Measurements from ENCODE around the gene PTPRM.

PTPRM gene

DNA sequence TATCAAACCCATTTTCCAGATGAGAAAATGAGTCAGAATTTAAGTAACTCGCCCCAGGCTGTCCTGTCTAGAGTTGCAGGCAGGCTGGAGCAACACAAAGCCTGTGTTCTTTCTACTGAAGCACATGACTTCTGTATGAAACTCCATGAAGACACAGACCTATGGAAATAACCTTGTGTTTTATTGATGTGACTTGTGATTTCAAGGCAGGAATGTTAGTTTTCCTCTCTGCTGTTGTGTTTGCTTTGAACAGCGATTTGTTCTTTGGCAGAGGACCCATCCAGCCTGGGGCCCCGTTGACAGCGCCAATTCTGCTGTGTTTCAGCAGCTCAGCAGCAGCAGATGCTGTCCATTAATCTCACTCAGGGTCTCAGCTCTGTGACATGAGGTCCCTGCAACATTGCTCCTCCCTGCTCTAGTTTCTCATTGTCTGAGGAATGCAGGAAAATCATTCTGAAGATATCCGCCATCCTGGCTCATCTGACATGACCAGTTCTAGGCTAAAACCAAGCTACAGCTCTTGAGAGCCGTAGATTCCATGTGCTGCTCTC is 697.8 kb downstream of the PTPRM start:
- no peak for DNase-seq

DNA sequence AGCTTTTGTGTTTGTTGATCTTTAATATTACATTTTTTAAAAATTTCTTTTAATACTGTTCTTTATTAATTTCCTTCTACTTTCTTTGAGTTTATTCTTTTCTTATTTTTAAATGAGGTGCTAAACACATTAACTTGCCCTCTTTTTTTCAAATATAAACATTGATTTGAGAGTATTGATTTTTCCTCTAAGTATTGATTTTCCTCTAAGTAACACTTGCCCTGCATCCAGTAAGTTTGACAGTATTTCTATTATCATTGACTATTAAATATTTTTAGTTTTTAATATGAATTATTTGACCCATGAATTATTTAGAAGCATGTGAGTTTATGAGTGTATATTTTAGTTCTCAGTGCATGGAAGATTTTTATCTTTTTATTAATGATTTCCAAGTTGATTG is 705.1 kb downstream of the PTPRM start:
- no peak for DNase-seq

DNA sequence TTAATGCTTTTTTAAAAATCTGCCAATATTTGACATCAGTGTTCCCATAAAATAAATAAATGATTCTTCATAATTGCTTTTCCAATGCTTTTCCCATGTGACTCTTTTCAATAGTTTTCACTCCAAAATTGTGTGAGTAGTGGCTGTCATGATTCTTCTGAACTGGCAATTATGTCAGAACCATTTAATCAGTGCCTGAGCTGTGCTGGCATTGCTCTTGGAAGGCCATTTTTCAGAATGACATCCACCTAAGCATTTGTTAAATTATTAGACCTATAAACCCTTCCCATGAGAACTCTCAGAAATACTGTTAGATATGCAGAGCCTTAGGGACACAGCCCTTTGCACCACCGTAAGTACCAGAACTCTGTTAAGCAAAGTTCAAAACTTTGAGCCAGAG is 707.3 kb downstream of the PTPRM start:
- DNase-seq = no peak

DNA sequence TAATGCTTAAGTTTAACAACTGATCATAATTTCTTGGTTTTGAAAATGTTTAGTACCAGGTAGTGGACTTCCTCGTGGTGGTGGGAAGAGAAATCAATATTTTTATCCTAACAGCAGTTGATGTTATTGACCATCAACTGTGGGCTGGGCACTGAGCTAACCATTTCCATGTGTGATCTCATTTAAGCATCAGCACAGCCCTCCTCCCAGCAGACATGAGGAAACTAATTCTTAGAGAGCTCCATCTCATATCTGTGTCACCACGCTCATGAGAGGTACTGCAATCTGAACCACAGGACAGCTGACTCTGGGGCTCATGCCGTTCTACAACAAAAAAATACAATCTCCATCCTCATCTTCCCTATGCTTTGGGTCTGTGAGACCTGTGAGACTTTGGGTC is 709.3 kb downstream of the PTPRM start:
- no peak for DNase-seq

DNA sequence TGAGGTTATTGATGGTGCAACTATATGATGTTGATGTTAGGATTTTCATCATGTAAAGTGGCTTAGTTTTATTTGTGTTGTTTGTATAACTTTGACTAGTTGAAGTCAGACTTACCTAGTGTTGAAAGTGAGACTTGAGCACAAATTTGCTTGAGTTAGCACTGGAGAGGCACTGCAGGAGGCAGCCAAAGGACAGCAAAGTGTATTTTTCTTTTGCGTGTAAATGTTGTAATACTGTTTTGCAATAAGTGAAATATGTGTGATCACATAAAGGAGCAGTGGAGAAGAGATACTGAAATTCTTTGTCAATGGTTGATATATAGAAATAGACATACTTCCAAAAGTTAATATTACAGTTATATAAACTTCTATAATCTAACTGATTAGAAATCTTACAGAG is 710.2 kb downstream of the PTPRM start:
- no peak for DNase-seq

DNA sequence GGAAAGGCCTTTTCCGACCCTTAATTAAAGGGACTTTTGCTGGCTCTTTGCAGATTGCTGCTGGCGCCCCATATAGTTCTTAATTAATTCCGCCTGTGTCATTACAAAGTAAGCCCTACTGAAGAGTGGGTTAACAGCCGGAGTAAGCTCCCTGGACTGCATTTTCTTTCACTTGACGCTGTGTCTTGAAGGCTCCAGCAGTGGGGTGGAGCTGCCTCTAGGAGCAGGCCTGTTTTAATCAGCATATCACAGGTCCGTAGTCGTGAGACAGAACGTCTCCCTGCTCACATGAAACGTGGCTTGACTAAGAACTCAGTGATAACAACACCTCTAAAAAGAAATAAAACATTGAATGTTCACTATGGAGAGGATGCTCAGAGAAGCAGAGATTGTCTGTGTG is 712.2 kb downstream of the PTPRM start:
- no peak for DNase-seq

DNA sequence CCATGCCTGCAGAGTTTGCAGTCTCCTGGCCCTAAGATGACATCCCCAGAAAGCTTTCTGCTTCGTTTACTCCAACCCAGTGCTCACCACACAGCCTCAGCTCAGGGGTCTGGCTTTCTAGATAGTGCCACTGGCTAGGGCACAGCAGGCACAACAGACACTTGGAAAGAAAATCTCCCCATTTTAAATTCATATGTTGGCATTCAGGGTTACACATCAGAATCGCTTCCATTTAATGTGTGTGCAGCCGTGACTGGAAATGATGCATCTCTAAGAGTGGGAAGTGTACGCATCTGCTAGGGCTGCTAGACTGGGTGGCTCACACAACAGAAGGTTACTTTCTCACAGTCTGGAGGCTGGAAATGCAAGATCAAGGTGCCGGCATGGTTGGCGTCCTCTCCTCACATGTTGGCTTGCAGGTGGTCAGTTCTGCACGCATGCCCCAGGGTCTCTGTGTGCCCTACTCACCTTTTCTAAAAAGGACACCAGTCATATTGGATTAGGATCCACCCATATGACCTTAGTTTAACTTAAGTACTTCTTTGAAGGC is 712.7 kb downstream of the PTPRM start:
- no peak for DNase-seq

DNA sequence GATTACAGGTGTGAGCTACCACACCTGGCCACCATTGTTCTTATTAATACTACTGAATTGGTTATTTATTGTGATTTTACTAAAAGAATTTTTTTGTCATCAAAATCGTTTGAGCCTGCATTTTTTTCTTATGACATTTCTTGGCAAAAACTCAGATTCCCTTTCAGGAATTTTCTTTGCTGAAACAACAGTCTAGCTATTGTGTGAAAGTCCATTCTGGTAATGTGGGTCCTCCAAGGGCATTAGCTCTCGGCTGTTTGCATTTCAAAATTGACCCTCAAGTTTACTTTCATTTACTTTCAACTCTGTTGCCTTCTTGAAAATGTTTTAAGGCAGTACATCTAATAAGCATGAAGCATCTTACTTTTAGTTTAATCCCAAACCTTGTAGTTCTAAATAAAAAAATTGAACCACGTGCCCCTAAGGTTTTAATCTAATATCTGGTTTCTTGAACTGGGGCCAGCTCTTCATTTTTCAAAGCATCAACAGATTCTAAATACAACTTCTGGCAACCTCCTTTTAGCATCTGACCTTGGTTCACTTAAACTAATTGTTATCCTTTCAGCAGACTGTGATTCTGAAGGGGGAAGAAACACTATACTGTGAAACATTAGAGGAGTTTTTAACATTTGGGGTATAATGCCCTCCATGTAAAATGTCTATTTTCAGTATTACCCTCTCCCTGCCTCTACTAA is 716.9 kb downstream of the PTPRM start:
- no peak for DNase-seq

DNA sequence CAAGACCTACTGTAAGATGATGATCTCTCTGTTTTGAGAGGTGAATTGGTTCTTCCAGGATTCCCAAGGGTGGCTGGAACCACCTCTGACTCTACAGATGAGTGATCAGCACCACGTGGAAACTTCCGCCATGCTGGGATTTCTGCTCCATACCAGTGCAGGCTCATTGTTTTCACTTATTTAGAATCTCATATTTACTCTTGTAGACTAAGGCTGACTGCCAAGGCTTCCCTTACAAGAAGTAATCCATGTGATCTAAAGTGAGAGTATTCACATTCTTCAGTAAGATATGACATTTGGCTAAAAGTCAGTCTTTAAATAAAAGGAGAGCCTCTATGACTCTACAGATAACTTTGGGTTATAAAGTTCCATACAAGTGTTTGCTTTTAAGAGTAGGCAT is 719.2 kb downstream of the PTPRM start:
- no peak for DNase-seq

DNA sequence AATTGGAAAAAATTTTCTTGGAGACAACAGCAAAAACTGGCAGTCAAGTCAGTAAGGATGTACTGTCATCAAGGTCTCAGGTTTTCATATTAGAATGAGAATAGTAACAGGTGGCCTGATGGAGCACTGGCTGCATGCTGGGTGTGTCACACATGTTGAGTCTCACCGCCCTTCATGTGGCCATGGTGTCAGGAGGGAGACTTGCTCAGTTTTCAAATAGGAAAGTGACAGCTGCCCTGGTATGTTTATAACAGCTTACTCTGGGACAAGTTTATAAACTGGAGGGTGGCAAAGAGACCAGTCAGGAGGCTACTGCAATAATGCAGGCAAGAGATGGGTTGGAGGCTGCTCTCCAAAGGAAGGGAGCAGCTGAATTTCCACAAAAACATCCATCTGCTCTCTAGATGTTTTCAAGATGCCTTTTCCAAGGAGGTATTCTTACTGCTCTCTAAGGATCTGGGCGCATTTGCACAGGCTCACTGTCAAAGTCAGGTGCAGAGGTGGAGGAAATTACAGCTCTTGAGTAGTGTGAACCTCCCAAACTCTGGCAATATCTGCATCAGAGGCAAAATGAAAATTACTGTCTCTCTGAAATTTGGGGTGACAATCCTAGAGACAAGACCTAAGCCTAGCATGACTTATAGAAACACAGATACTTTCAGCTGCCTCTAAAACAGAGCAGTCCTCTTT is 720.2 kb downstream of the PTPRM start:
- DNase-seq = no peak

DNA sequence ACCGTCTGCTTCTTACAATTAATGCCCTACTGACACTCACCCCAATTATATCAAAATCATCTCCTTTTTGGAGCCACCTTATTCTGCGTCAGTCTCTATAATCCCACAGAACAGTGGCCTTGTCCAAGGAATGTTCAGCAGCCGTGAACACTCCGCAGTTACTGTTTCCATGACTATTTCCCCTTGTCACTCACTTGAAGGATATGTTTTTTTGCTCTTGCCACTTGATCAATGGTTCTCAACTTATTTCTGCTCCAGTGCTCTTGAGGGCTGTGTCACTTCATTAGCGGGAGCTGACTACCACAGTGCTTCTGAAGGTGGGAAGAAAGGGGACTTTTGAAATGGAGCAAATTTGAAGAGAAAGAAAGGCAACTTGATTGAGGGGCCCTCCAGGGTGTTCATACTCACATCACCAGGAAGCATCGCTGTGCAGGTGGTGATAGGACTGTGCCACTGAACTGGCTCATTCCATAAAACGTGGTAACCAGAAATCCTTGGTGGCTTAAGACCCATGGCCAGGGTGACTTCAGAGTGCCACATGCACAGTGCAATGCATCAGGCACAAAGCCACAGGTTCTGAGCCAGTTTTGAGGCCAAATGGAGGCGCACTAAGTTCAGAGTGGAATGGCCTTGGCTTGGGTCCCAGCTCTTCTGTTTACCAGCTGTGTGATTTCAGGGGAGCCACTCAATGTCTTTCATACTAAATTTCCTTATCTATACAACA is 721.5 kb downstream of the PTPRM start:
- no peak for DNase-seq

DNA sequence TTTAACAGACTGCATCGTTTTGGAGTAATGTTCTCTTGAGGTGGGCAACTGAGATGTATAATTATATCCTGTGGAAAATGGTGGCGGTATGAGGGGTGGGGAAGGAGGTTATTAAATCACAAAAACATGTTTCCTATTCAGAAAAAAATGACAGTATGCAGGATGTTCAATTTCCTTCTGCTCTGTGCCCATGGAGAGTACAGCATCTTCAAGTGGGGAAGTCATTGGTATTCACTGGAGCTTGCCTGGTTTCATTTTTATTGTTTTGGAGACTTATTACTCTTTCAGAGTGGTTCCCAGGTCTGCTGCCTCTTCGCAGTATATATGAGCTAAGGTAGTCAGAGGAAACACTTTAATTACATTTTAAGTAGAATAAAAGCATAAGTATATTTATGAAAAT is 723.3 kb downstream of the PTPRM start:
- no peak for DNase-seq

DNA sequence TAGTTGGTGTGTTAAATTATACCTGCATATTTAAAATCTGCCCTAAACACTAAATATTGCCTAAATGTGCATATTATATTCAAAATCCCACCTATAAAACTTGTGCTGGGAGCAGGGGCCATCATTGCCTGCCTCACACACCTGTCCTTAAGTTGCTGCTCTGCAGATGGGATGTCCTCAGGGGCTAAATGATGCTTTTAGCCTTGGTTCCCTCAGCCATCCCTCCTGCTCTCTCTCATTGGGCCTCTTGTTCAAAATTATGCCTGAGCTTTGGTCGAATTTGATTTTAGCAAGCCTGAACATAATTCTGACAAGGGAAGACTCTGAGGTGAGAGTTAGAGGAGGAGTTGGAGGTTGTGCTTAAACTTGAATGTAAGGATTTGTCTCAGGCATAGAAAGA is 723.8 kb downstream of the PTPRM start:
- DNase-seq = no peak

DNA sequence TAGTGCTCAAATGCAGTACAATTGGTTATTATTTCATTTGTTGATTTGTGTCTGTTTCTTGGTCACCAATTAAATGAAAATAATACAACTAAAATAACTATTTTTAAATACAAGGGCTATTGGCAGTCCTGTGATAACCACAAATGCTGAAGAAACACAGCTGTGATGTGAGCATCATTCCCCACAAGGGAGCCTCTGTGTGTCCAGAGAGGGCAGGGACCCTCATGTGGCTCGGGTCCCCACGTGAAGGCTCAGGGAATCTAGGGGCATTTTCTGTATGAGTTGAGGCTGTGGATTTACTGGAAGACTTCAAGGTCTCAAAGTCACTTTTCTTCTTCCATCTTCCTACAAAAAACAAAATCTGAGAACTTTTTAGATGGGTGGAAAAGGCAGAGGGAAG is 726.1 kb downstream of the PTPRM start:
- DNase-seq = no peak

DNA sequence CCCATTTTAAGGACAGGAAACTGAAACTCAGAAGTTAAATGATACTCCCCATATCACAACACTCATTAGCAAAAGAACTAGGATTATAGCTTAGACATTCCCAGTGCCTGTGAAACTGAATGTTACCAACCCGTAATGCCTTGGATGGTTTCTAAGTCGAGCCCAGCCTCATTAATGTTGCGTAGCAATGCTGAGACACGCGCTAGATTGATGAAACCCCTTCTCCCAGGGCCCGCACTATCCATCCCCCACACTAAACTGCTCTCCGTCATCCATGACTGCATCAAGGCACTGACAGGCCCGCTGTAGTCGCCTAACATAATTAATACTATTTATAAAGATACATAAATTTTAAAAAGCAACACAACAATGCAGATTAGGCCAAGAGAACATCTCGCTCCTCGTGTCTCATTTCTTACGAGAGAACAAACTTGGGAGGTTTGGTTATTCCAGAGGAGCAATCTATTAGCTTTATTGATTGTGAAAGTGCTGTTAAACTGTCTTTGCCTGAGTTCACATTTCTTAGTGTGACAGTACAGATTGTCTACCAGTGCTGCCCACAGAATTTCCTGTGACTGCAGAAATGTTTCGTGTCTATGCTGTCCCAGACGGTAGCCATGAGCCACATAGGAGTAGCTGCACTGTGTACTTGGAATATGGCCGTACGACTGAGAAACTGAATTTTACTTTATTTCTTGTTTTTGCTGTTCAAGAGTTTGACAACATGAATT is 729.9 kb downstream of the PTPRM start:
- DNase-seq = no peak

DNA sequence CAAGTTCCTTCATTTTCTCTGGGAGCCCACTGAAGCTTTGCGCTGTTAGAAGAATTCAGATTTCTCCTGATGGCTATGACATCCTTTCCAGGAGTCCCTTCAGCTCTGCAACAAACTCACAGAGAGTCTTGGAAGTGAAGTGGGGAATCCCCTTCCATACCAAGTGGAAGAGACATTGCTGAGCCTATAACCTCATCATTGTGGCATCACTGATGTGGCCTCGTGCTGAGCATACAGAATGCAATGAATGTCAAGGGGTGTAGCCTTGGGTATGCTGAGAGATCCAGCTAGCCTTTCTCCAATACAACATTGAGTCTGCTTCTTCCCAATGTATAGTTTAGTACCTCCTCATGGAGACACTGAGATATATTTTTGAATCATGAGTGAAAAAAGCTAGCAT is 731.1 kb downstream of the PTPRM start:
- no peak for DNase-seq

DNA sequence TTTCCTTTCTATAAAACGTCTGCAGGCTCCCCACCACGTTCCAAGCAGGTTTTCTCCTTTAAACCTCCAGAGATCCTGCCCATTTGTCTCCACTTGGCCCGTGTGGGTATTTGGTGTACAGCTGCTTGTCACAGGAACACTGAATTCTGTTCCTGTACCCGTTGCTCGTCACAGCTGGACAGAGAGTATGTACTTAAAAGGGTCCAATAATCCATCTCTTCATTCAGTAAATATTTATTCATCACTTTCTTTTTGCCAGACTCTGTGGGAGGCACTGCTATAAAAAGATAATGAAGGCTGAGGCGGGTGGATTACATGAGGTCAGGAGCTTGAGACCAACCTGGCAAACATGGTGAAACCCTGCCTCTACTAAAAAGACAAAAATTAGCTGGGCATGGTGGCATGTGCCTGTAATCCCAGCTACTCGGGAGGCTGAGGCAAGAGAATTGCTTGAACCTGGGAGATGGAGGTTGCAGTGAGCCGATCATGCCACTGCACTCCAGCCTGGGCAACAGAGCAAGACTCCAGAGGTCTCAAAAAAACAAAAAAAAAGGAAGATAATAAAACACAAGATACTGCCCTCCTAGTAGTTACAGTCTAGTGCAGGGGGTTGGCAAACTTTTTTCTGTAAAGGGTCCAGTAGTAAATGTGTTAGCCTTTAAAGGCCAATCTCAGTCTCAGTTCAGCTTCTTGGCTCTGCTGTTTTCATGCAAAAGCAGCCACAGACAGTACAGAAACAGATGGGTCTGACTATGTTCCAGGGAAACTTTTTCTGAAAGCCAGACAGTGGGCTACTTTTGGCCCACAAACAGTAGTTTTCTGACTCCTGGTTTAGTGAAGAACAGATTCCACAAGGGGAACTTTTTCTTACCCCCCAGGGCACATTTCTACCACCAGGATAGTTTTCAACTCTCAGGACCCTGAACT is 732.2 kb downstream of the PTPRM start:
- no peak for DNase-seq

DNA sequence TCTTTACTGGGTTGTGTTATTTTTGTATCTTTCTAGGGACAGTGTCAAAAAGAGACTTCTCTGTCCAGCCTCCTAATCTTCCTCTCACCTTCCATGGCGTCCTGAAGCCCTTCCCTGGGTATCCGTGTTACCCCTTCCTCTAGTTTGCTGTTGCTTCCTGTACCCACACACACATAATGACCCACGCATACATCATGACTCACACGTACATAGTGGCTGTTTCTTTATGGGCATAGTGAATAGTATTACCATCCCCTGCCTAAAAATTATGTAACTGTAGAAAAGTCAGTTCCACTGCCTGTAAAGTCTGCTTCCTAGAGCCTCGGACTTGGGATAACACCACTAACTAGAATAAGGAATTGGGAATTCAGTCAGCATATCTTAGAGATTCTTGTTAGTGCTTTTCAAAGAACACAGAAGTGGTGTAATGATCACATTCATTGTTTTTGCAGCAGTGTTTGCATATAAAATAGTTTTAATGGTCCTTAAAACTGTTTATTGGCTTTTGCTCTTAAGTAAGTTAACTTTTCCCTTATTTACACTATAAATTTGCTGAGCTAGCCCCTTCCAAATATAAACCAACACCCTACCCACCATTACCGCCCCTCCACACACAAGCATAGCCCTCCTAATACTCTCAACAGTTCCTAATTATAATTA is 733.8 kb downstream of the PTPRM start:
- no peak for DNase-seq

DNA sequence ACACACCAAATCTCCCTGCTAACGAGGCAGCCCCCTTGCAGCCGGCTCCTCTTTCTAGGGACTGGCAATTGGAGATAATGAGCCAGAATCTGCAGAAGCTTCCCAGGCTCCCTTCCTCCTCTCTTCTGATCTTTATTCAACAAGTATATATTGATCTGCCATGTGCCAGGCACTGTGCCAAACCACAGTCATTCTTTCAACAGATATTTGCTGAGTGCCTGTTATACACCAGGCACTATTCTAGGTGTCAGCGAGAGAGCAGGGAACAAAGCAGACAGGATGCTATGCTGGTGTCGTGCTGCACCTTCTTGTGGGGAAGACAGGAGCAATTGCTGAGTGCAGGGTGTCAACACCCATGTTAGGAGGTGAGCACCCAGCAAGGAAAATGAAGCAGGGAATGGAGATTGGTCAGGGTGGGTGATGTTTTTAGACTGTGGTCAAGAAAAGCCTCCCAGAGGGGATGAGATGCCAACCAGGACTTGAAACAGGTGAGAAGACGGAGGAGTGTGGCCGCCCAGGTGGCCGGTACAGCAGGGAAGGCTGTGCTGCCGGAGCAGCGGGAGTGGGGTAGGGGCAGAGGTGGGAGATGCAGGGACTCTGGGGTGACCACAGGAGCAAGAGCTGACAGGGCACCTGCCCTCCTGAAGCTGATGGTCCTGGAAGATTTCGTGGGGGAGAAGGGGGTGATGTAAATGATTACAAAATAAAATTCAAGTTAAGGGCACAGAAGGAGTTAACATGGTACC is 734.5 kb downstream of the PTPRM start:
- DNase-seq = no peak

DNA sequence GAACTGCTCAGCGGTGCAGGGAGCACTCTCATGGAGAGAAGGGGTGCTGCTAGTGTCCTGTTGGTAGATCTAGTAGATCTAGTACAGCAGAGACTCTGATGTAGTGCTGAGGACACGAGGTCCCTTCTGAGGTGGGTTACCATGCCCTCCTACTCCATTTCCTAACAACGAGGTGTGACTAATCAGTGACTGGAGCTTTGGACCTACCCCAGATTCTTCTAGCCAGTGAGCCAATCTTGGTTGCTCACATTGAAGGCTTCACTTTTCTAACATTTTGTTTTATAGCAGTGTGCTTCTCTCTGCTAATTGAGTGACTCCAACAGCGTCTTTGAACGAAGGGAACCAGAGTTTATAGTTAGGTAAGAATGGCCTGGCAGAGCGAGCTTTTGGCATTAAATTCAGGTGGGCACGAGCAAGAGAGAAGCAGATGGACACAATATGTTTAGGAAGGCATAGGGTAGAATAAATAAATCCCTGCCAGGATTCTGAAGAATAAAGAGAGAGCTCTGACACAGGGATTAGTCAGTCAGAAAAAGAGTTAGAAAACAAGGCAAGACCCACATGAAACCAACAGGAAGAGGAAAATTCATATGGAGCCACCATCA is 736.1 kb downstream of the PTPRM start:
- DNase-seq = no peak
